C4-2B (cell line): Measurements from ENCODE around the gene AMMECR1L.

Experiments
- ZFX ChIP-seq: fragments of 450-650 bp; IDR thresholded peaks from 2 replicates; pipeline ENCODE4 v1.6.1; 2017
- TF ChIP-seq, protein P1 (sequence below): fragments of 450-650 bp; conservative IDR thresholded peaks from 2 replicates; pipeline ENCODE4 v1.5.1; 2017; ENCODE audit warnings: mild to moderate bottlenecking

DNA sequence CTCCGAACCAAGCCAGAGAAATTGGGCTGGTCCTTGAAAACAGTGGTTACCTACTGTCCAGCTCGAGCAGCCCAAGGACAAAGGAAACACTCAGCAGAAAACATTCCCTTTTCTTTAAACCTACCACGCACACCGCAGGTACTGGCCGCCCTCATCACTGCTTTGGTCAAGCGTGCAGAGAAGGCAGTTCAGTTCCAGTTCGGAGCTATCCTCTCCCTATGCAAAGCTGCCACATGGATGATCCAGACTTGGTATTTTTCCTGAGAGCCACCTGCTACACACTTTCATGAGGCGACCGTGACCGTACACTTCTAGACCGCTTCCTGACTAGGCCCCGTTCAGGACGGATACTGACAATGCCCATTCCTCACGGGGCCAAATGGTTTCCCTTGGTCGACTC lies 23.5 kb downstream of the AMMECR1L start:
- TF ChIP-seq, protein P1, sequence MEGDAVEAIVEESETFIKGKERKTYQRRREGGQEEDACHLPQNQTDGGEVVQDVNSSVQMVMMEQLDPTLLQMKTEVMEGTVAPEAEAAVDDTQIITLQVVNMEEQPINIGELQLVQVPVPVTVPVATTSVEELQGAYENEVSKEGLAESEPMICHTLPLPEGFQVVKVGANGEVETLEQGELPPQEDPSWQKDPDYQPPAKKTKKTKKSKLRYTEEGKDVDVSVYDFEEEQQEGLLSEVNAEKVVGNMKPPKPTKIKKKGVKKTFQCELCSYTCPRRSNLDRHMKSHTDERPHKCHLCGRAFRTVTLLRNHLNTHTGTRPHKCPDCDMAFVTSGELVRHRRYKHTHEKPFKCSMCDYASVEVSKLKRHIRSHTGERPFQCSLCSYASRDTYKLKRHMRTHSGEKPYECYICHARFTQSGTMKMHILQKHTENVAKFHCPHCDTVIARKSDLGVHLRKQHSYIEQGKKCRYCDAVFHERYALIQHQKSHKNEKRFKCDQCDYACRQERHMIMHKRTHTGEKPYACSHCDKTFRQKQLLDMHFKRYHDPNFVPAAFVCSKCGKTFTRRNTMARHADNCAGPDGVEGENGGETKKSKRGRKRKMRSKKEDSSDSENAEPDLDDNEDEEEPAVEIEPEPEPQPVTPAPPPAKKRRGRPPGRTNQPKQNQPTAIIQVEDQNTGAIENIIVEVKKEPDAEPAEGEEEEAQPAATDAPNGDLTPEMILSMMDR, result no peak
- TF ChIP-seq ZFX, result no peak
